SK-MEL-5 (cell line): Measurements from ENCODE around the gene ALDH3B1. TPM values are rescaled to one million over a fixed set of nuclear protein-coding genes. Genes with fewer than 3 reads are reported as not detected.

Source experiments
- DNase-seq: peaks from one replicate; pipeline ENCODE4 v3.0.0-alpha.2; 2016; ENCODE audit warnings: low read depth, low spot score
- in situ Hi-C: cut with HindIII; loops from 2 replicates; pipeline ENCODE4 v1.10.0; 2016; ENCODE audit warnings: low sequenced_read_pairs, high pct_unique_total_duplicates, low pct_unique_long_range_greater_than_20kb
- total RNA-seq: library from RNA; depleted of rRNA; stranded (reverse); fragments of >200 nt; shearing (Covaris generic); gene quantifications from 2 replicates; pipeline ENCODE4 v1.2.3, GENCODE V29; 2014

Gene ALDH3B1
- total RNA-seq, 1 experiment from 2014 or later, result 2.4 TPM

DNA sequence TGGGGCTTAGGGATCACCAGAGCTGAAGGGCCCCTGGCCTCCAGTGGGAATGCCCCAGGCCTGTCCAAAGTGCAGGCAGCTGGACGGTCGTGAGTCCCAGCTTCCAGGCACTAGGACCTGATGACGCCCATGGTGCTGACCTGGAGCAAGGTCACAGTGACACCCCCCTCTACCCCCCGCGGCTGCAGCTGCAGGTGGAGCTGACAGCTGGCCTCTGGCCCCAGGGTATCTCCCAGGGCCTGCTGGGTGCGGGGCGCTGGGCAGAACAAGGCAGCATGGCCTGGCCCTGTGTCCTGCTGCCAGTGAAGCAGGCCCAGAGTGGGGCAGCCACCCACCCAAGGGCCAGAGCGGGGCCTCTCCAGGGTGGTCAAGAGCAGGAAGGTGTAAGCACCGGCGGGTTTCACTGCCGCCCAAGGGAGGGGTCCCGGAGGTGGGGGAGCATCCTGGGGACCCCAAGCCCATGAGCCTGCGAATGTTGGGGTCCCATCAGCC lies 28.1 kb downstream of the ALDH3B1 start:
- no peak for DNase-seq
- in situ Hi-C loops, result no loop called here

DNA sequence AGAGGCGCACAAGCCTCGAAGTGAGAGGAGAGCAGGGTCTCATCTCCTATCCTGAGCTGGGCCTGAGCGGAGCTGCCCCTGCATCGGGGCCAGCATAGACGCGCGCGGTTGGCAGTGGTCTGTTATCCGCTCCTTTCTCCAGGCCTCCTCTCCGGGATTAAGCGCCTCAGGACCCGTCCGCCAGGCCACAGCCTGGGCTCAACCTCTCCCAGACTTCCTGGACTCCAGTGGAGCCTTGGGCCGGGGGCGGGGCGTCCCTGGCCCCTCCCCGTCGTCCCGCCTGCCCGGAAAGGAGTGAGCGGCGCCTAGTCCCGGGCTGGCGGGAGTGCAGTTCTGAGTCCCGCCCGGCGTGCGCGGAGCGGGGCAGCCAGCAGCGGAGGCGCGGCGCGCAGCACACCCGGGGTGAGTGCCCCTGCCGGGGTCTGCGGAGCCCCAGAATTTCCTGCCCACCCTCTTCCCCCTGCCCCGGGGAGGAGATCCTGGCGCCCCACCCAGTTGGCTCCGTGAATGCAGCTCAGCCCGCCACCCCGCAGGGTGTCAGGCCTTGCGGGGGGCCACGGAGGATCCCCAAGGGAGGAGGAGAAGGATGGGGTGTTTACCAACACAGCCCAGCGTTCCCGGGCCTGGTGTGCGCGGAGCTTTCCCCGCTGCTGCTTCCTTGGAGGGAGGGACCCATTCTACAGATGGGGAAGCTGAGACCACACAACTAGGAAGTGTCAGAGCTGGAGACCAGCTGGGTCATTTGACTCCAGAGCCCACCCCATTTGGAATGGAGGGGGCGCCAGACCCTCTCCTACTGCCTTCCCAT lies 28.8 kb downstream of the ALDH3B1 start, which contains the start of gene TCIRG1:
Gene TCIRG1, plus strand, starts transcription at position 308 of the 808 bp plus-strand sequence. CDS start 2,247 bp downstream, outside the sequence.
- in situ Hi-C loops, result no loop called here

GRCh38 chr11:68039526-68040086 lies 29.5 kb downstream of the ALDH3B1 start:
- in situ Hi-C loops, result no loop called here
- no peak for DNase-seq

More for the DNA sequence above, 28.8 kb downstream of the ALDH3B1 start, which contains the start of gene TCIRG1:
- DNase-seq, result peak; percentile 72

GRCh38 chr11:68040101-68040956 lies 30.2 kb downstream of the ALDH3B1 start:
- no peak for DNase-seq
- in situ Hi-C loops, result no loop called here

GRCh38 chr11:68040957-68041591 lies 30.9 kb downstream of the ALDH3B1 start:
- in situ Hi-C loops, result no loop called here
- no peak for DNase-seq

- in situ Hi-C loops, result no loop called here
- DNase-seq, result no peak
Measured at GRCh38 chr11:68041617-68042218, 31.6 kb downstream of the ALDH3B1 start.

- in situ Hi-C loops, result no loop called here
- no peak for DNase-seq
Measured at GRCh38 chr11:68042219-68043028, 32.3 kb downstream of the ALDH3B1 start.

GRCh38 chr11:68043029-68043348 lies 32.9 kb downstream of the ALDH3B1 start:
- in situ Hi-C loops, result no loop called here
- DNase-seq, result no peak

GRCh38 chr11:68043349-68044144 lies 33.4 kb downstream of the ALDH3B1 start:
- no peak for DNase-seq
- in situ Hi-C loops, result no loop called here

DNA sequence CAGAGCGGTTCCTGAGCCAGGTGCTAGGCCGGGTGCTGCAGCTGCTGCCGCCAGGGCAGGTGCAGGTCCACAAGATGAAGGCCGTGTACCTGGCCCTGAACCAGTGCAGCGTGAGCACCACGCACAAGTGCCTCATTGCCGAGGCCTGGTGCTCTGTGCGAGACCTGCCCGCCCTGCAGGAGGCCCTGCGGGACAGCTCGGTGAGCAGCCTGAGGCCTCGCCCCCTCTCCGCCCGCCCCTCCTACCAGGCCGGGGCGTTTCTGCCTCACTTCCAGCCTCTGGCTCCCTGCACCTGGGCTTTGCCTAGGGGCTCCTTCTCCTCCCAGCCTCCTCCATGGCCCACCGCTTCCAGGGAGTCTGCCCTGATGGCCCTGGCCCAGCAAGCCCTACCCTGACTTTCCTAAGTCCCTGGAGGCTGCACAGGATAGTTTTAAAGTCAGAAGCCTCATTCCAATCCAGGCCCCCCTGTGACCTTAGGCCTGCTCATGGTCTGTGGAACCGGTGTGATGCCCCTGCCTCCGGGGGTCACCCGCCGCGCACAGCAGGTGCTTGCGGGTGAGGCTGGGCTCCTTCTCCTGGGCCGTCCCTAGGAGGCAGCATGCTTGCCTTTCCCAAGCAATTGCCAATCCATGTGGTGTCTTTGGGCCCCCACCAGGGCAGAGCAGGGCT lies 34.2 kb downstream of the ALDH3B1 start:
- DNase-seq, result no peak
- in situ Hi-C loops, result no loop called here

GRCh38 chr11:68044898-68045351 lies 34.8 kb downstream of the ALDH3B1 start:
- DNase-seq, result no peak
- in situ Hi-C loops, result no loop called here

- no peak for DNase-seq
- in situ Hi-C loops, result no loop called here
Measured at GRCh38 chr11:68047437-68048290, 37.5 kb downstream of the ALDH3B1 start.

GRCh38 chr11:68048681-68049508 lies 38.8 kb downstream of the ALDH3B1 start:
- in situ Hi-C loops, result no loop called here
- DNase-seq, result no peak
